BLaER1 (cell line): ENCODE data around the gene UBQLN4.
"Not testable (repeated sequence)": the region's sequence is repeated elsewhere in the genome, so short reads cannot be mapped to it uniquely, and the experiment has no call there.

Experiments
- H3K27ac ChIP-seq: shearing (Covaris generic); formaldehyde crosslinking; 2 replicates; pipeline ENCODE4 v1.8.1; 2022
- H3K27me3 ChIP-seq: shearing (Covaris generic); formaldehyde crosslinking; 2 replicates; pipeline ENCODE4 v1.8.1; 2022
- H3K36me3 ChIP-seq: shearing (Covaris generic); formaldehyde crosslinking; 2 replicates; pipeline ENCODE4 v1.8.1; 2022
- H3K4me1 ChIP-seq: shearing (Covaris generic); formaldehyde crosslinking; 2 replicates; pipeline ENCODE4 v1.8.1; 2022
- H3K4me2 ChIP-seq: shearing (Covaris generic); formaldehyde crosslinking; 2 replicates; pipeline ENCODE4 v1.8.1; 2022
- H3K4me3 ChIP-seq: shearing (Covaris generic); formaldehyde crosslinking; 2 replicates; pipeline ENCODE4 v1.8.1; 2022
- H3K9ac ChIP-seq: shearing (Covaris generic); formaldehyde crosslinking; 2 replicates; pipeline ENCODE4 v1.8.1; 2022
- H3K9me3 ChIP-seq: shearing (Covaris generic); formaldehyde crosslinking; 2 replicates; pipeline ENCODE4 v1.8.1; 2022
- H4K20me1 ChIP-seq: shearing (Covaris generic); formaldehyde crosslinking; 2 replicates; pipeline ENCODE4 v1.8.1; 2022
- Cebpa-rat ChIP-seq: shearing (Covaris generic); IDR thresholded peaks from 2 replicates; pipeline ENCODE4 v1.8.1; 2022

Gene UBQLN4

GRCh38 chr1:156051011-156051725, 2.4 kb downstream of the UBQLN4 start:
- no peak overlapping the region for H3K4me2 ChIP-seq
- peaks cover 53% of the 10 kb centered on the region for H3K36me3 ChIP-seq
- no peak for TF ChIP-seq Cebpa-rat

GRCh38 chr1:156050376-156050775, 3.2 kb downstream of the UBQLN4 start:
- no peak overlapping the region for H3K27ac ChIP-seq
- H3K4me3 ChIP-seq, result no peak overlapping the region
- peaks cover 29% of the 10 kb centered on the region for H3K4me1 ChIP-seq
- peaks cover 55% of the 10 kb centered on the region for H3K36me3 ChIP-seq
- peaks cover 18% of the 10 kb centered on the region; the same call in 1 of the 2 replicates for H4K20me1 ChIP-seq
- no peak overlapping the region for H3K9ac ChIP-seq
- no peaks in the 10 kb centered on the region for H3K27me3 ChIP-seq
- no peak for TF ChIP-seq Cebpa-rat
- H3K9me3 ChIP-seq, result no peaks in the 10 kb centered on the region
- H3K4me2 ChIP-seq, result no peak overlapping the region

More at GRCh38 chr1:156051011-156051725, 2.4 kb downstream of the UBQLN4 start:
- Histone ChIP-seq H3K27me3 (no peaks in the 10 kb centered on the region), H3K4me1 (peaks cover 37% of the 10 kb centered on the region), H3K9me3 (no peaks in the 10 kb centered on the region), H3K27ac (no peak overlapping the region), H4K20me1 (peaks cover 18% of the 10 kb centered on the region; the same call in 1 of the 2 replicates), H3K9ac (peak overlapping the region; percentile 11; the same call in 1 of the 2 replicates), H3K4me3 (no peak overlapping the region)

GRCh38 chr1:156048663-156049258, 4.8 kb downstream of the UBQLN4 start:
- Histone ChIP-seq H3K4me3 (no peak overlapping the region), H3K4me2 (no peak overlapping the region), H3K27ac (no peak overlapping the region), H3K27me3 (no peaks in the 10 kb centered on the region), H3K9ac (no peak overlapping the region), H3K4me1 (peaks cover 27% of the 10 kb centered on the region), H4K20me1 (peaks cover 18% of the 10 kb centered on the region; the same call in 1 of the 2 replicates), H3K36me3 (peaks cover 70% of the 10 kb centered on the region), H3K9me3 (no peaks in the 10 kb centered on the region)
- no peak for TF ChIP-seq Cebpa-rat

GRCh38 chr1:156045076-156045475, 8.5 kb downstream of the UBQLN4 start:
- H3K36me3 ChIP-seq, result peaks cover 89% of the 10 kb centered on the region
- no peaks in the 10 kb centered on the region for H4K20me1 ChIP-seq
- H3K27ac ChIP-seq, result no peak overlapping the region
- H3K9me3 ChIP-seq, result no peaks in the 10 kb centered on the region
- TF ChIP-seq Cebpa-rat, result no peak
- H3K9ac ChIP-seq, result no peak overlapping the region
- no peak overlapping the region for H3K4me2 ChIP-seq
- H3K4me3 ChIP-seq, result no peak overlapping the region
- peaks cover under 1% of the 10 kb centered on the region for H3K4me1 ChIP-seq
- no peaks in the 10 kb centered on the region for H3K27me3 ChIP-seq

GRCh38 chr1:156042828-156043227, 10.8 kb downstream of the UBQLN4 start:
- Histone ChIP-seq H3K36me3 (peaks cover 88% of the 10 kb centered on the region), H3K9me3 (no peaks in the 10 kb centered on the region), H3K27me3 (no peaks in the 10 kb centered on the region), H3K4me3 (no peak overlapping the region), H3K4me2 (no peak overlapping the region), H3K27ac (no peak overlapping the region), H4K20me1 (no peaks in the 10 kb centered on the region), H3K9ac (no peak overlapping the region), H3K4me1 (no peaks in the 10 kb centered on the region)
- no peak for TF ChIP-seq Cebpa-rat

- H4K20me1 ChIP-seq, H3K4me1 ChIP-seq, H3K9ac ChIP-seq, H3K4me2 ChIP-seq, H3K27ac ChIP-seq, H3K4me3 ChIP-seq, H3K27me3 ChIP-seq, H3K9me3 ChIP-seq: not testable (repeated sequence)
- H3K36me3 ChIP-seq, result peaks cover 46% of the 10 kb centered on the region
Observed at GRCh38 chr1:156034991-156035390, 18.6 kb downstream of the UBQLN4 start.

- peaks cover 5% of the 10 kb centered on the region; the same call in 1 of the 2 replicates for H3K4me1 ChIP-seq
- no peak overlapping the region for H3K4me2 ChIP-seq
- H3K27me3 ChIP-seq, result no peaks in the 10 kb centered on the region
- no peaks in the 10 kb centered on the region for H3K9me3 ChIP-seq
- TF ChIP-seq Cebpa-rat, result no peak
- peaks cover 27% of the 10 kb centered on the region for H3K36me3 ChIP-seq
- no peak overlapping the region for H3K4me3 ChIP-seq
- no peaks in the 10 kb centered on the region for H4K20me1 ChIP-seq
- H3K9ac ChIP-seq, result no peak overlapping the region
- H3K27ac ChIP-seq, result no peak overlapping the region
Observed at GRCh38 chr1:156033011-156033410, 20.6 kb downstream of the UBQLN4 start.

GRCh38 chr1:156026588-156026987, 27.0 kb downstream of the UBQLN4 start:
- Histone ChIP-seq H3K36me3 (no peaks in the 10 kb centered on the region), H3K9me3 (no peaks in the 10 kb centered on the region), H3K27me3 (no peaks in the 10 kb centered on the region), H3K9ac (no peak overlapping the region), H3K27ac (no peak overlapping the region), H4K20me1 (no peaks in the 10 kb centered on the region), H3K4me3 (no peak overlapping the region), H3K4me1 (no peaks in the 10 kb centered on the region), H3K4me2 (no peak overlapping the region)
- no peak for TF ChIP-seq Cebpa-rat

- Histone ChIP-seq H3K4me1 (peaks cover 6% of the 10 kb centered on the region; the same call in 1 of the 2 replicates), H3K4me3 (no peak overlapping the region), H3K27ac (no peak overlapping the region), H3K27me3 (no peaks in the 10 kb centered on the region), H3K9ac (no peak overlapping the region), H3K9me3 (no peaks in the 10 kb centered on the region), H3K4me2 (no peak overlapping the region), H4K20me1 (no peaks in the 10 kb centered on the region), H3K36me3 (no peaks in the 10 kb centered on the region)
- no peak for TF ChIP-seq Cebpa-rat
Observed at GRCh38 chr1:156025876-156026275, 27.7 kb downstream of the UBQLN4 start.

- H3K27me3 ChIP-seq, result no peaks in the 10 kb centered on the region
- H3K9ac ChIP-seq, result no peak overlapping the region
- H3K9me3 ChIP-seq, result no peaks in the 10 kb centered on the region
- H3K4me3 ChIP-seq, result no peak overlapping the region
- no peak for TF ChIP-seq Cebpa-rat
- H4K20me1 ChIP-seq, result 0 out of 2 replicates have a peak, but pooled peaks cover 5% of the 10 kb centered on the region
- H3K4me2 ChIP-seq, result no peak overlapping the region
- 0 out of 2 replicates have a peak, but pooled peaks cover under 1% of the 10 kb centered on the region for H3K36me3 ChIP-seq
- H3K27ac ChIP-seq, result no peak overlapping the region
- H3K4me1 ChIP-seq, result peaks cover 11% of the 10 kb centered on the region
Observed at GRCh38 chr1:156024801-156025200, 28.8 kb downstream of the UBQLN4 start.
